HG03196 (cell line): ENCODE measurements around the gene WT1.

Experiments
- ATAC-seq: cut with Tn5 transposase; IDR thresholded peaks from one replicate; pipeline ENCODE4 v1.9.1; 2021; ENCODE audit not compliant: unreplicated experiment

The WT1 gene

DNA sequence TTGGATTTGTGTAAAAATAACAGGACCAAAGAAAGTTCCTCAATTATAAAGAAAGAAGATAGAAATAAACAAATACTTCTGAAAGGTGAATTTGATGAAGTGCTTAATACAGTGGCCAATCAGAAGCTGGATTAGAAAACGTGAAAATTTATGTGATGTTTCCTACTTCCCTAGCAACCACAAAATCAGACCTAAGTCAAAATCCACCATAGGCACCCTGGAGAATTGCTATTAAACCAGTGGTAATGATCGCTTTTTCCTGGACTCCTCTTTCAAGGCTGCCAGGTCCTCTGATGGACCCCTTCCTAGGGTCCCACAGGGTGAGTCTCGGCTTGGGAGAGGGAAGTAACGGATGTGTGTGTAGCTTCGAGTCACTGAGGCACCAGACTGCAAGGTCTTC, 9.6 kb downstream of the WT1 start:
- no peak for ATAC-seq

DNA sequence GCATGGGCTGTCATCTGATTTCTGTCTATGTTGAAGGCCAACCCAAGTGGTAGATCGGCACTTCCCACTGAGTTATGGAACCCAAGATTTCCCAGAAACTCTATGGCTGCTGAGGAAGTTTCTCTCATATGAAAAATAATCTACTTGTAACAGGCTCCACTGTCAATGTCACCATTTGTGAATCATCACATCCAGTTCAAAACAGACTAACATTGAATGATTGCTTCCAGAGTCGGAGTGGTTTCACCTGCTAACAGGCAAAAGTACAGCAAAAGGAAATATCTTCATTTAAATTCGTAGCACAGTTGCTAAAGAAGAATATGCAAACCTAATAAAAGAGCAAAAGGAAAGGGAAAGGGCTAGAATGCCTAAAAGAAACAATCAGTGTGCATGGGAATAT, 12.8 kb downstream of the WT1 start:
- ATAC-seq, result no peak

DNA sequence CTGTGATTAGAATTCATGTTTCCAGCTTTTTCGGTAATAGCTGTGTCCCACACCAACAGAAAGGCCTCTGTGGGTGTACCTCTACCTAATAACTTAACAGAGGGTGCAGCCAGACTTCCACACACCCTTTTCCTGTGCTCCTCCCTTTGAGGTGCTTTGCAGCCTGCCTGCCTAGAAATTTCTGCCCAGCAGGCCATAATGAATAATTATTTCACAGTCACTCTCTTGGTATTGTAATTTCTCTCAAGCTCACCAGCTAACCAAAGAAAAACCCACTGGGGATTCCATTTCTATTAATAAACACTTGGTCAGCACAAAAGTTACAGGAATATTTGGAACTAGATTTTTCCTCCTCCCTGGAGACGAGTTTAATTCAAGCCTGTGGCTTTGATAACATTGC, 13.3 kb downstream of the WT1 start:
- ATAC-seq, result no peak

GRCh38 chr11:32420937-32421901, 14.1 kb downstream of the WT1 start:
- ATAC-seq, result peak; percentile 85

- no peak for ATAC-seq
These were observed 15.2 kb downstream of the WT1 start for GRCh38 chr11:32420139-32420538.

GRCh38 chr11:32418836-32419235, 16.5 kb downstream of the WT1 start:
- ATAC-seq, result no peak

GRCh38 chr11:32417806-32418205, 17.5 kb downstream of the WT1 start:
- ATAC-seq, result no peak

DNA sequence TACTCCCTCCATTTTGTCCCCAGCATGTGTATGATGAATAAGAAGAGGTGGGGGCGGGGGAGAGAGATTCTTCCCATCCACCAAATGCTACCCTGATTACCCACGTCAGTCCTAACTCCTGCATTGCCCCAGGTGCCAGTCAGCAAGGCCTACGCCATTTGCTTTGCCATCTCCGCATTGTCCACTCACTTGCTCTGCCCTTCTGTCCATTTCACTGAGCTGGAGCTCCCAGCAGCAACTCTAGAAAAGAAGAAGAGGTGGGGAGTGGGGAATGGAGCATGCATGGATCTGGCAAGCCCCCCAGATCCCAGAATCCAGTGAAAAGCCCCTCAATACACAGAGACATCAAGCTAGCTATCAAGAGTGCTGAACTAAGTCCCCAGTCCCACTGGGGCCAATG, 19.0 kb downstream of the WT1 start:
- no peak for ATAC-seq

DNA sequence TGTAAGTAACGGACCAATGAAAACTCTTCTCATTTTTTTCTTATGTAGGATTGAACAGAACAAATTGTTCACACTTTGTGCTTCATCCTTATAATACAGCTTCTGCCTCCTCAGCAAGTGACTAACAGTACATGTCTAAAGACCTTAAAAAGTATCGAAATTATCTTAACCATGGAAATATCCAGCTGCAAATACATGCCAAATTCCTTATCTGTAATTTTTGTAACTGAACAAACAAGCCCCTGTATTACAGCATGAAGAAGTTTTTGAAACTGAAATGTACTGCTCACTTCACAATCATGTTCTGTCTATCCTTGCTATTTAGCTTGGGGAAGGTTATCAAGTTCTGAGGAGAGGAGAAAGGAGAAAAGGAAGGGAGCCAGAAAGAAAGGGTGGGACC, 20.4 kb downstream of the WT1 start:
- ATAC-seq, result no peak

- no peak for ATAC-seq
These were observed 23.3 kb downstream of the WT1 start for GRCh38 chr11:32411942-32412615.

DNA sequence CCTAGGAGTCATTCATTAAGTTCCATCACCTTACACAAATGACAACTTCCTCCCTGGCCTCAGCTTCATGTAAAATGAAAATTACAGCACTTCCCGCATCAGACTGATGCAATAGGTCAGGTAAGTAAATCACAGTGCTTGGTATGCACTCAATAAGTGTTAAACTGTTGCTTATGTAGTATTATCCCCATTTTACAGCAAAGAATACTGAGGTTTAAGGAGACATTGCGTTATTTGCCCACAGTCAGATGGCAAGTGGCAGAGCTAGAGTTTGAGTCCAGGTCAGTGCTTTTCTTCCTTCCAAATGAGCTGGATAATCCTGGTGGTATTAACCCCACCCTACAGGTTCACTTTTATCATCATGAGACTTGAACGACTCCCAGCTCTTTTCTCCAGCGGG, 29.7 kb downstream of the WT1 start:
- no peak for ATAC-seq

GRCh38 chr11:32402836-32403235, 32.5 kb downstream of the WT1 start:
- no peak for ATAC-seq

- no peak for ATAC-seq
These were observed 34.5 kb downstream of the WT1 start for GRCh38 chr11:32400670-32401369.

DNA sequence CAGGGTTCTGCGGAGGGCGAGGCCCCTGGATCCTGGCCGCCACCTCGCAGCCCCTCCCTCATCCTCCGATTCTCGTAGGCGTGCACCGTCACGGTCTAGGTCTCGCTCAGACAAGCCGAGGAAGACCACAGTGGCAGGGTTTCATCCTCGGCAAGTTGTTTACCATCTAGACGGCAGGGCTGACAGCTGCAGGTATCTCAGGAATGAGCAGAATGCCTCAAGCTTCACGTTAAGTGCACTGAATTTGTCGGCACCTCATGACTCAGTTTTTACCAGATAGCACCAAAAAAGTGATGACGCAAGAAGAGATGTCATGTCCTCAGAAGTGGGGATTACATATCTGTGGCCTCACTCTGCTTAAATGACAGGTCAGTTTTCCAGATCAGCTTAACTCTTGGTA, 35.1 kb downstream of the WT1 start:
- ATAC-seq, result no peak

DNA sequence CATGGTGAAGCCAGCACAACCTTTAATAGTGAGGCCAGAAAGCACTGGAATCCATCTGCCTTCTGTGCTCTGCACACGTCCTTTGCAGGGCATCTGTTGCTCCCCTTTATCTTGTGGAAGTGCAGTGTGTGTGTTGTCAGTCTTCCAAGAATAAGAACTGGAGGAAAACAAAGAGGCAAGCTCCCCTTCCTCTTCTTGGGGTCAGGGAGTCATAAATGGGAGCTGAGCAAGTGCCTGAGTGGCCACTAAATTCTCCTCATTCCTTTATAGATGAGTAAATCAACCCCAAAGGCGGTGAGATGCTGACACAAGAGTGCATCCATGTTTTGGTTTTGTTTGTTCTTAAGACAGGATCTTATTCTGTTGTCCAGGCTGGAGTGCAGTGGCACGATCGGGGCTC, 38.3 kb downstream of the WT1 start:
- ATAC-seq, result no peak

DNA sequence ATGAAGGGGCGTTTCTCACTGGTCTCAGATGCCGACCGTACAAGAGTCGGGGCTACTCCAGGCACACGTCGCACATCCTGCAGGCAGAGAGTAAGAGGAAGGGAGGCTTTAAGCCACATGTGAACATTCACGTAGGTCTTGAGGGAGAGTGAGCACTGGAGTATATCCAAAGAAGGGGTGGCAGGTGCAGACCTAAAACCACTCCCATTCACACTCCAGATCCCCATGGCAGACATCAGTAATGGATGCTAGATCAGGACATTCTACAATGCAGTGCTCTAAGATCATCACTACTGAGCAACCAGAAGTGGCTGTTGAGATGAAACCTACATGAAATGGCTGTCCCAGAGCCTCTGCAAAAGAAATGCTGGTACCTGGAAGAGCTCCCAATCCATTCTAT, 39.0 kb downstream of the WT1 start:
- peak; percentile 63 for ATAC-seq

DNA sequence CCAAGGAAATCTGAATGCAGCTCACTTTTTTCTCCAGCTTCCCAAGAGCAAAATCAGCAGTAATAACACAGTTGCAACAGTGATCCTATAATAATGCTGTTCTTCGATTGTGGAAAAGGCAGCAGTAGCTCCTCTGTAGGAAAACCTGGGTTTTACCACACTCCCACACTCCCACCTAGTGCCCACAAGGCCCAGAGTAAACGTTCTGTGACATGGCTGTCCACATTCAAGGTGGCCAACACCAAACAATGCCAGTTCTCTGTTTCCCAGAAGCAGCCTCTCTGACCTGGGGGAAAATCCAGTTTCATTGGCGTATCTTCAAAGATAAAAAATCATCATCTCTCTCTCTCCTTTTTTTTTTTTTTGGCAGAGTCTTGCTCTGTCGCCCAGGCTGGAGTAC, 40.2 kb downstream of the WT1 start:
- no peak for ATAC-seq

- no peak for ATAC-seq
These were observed 42.5 kb downstream of the WT1 start for GRCh38 chr11:32392840-32393239.

DNA sequence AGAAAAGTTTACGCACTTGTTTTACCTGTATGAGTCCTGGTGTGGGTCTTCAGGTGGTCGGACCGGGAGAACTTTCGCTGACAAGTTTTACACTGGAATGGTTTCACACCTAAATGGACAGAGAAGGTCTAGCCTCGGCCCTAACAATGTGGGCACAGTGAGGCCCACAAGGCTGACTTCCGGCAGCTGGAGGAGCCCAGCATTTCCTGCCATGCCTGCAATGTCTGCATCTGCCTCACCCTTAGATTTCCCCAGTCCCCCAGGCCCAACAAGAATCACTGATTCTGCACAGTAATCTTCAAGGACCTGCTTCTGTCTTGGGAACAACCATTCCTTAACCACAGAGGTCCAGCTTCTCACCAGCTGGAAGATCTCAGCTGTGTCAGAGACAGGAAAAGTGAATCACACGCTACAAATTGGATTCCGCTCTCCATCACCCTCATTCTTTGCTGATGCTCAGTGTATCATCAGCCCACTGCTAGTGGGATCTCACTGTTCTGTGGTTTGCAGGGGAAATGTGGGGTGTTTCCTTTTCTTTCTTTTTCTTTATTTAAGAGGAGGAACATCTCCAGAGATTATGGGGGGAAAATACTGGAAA, 43.3 kb downstream of the WT1 start:
- no peak for ATAC-seq

GRCh38 chr11:32391479-32391878, 43.9 kb downstream of the WT1 start:
- no peak for ATAC-seq

GRCh38 chr11:32390712-32391111, 44.6 kb downstream of the WT1 start:
- no peak for ATAC-seq
